Endodermal cell (in vitro differentiated cells): Measurements from ENCODE around the gene MED1. TPM values are rescaled to one million over a fixed set of nuclear protein-coding genes. Genes with fewer than 3 reads are reported as not detected.

Experiments used
- DNase-seq: peaks from one replicate; pipeline ENCODE4 v3.0.0-alpha.2; 2017
- H3K27ac ChIP-seq: 2 replicates; pipeline ENCODE4 v1.5.1; 2013; ENCODE audit warnings: mild to moderate bottlenecking, low read depth, low read length, moderate library complexity
- H3K27me3 ChIP-seq: 2 replicates; pipeline ENCODE4 v1.6.1; 2013; ENCODE audit warnings: mild to moderate bottlenecking, low read length, moderate library complexity; ENCODE audit not compliant: insufficient read depth, control insufficient read depth, poor library complexity, severe bottlenecking
- H3K36me3 ChIP-seq: 2 replicates; pipeline ENCODE4 v1.7.0; 2013; ENCODE audit warnings: mild to moderate bottlenecking, low read length, moderate library complexity; ENCODE audit not compliant: control insufficient read depth, insufficient read depth
- H3K4me1 ChIP-seq: one replicate; pipeline ENCODE4 v1.7.0; 2013; ENCODE audit warnings: low read length; ENCODE audit not compliant: control insufficient read depth, insufficient read depth
- H3K4me3 ChIP-seq: 2 replicates; pipeline ENCODE4 v1.5.1; 2013; ENCODE audit warnings: mild to moderate bottlenecking, low read length, moderate library complexity
- H3K9ac ChIP-seq: 2 replicates; pipeline ENCODE4 v1.6.1; 2013; ENCODE audit warnings: mild to moderate bottlenecking, low read length, moderate library complexity; ENCODE audit not compliant: poor library complexity, severe bottlenecking; ENCODE audit errors: extremely low read depth
- H3K9me3 ChIP-seq: 2 replicates; pipeline ENCODE4 v1.6.1; 2013; ENCODE audit warnings: mild to moderate bottlenecking, low read length, moderate library complexity; ENCODE audit not compliant: control insufficient read depth
- H3K27ac Mint-ChIP-seq: 2 replicates; pipeline ENCODE4 v1.8.0; 2020; ENCODE audit warnings: mixed read lengths
- H3K27me3 Mint-ChIP-seq: 2 replicates; pipeline ENCODE4 v1.8.0; 2021; ENCODE audit warnings: mild to moderate bottlenecking, mixed read lengths; ENCODE audit not compliant: insufficient read depth
- H3K36me3 Mint-ChIP-seq: 2 replicates; pipeline ENCODE4 v1.8.0; 2020; ENCODE audit warnings: low read depth, mixed read lengths
- H3K4me1 Mint-ChIP-seq: 2 replicates; pipeline ENCODE4 v1.8.0; 2020; ENCODE audit warnings: mixed read lengths
- H3K4me3 Mint-ChIP-seq: 2 replicates; pipeline ENCODE4 v1.8.0; 2020; ENCODE audit warnings: mild to moderate bottlenecking, moderate library complexity, mixed read lengths
- H3K9me3 Mint-ChIP-seq: 2 replicates; pipeline ENCODE4 v1.8.0; 2020; ENCODE audit warnings: mild to moderate bottlenecking, mixed read lengths
- CTCF ChIP-seq: fragments of 200-600 bp; sonication (generic); conservative IDR thresholded peaks from 2 replicates; pipeline ENCODE4 v1.5.0; 2021; ENCODE audit warnings: antibody characterized with exemption, mild to moderate bottlenecking
- WGBS, 2 experiments: methylation state at CpG; one replicate each; pipeline versions ENCODE4 v1.1.5 to v1.1.7; 2013; ENCODE audit warnings: missing lambda C conversion rate in 2 of 2, mixed read lengths in 1 of 2; ENCODE audit not compliant: insufficient coverage in 1 of 2, insufficient read length in 1 of 2; 5-methylcytosine and 5-hydroxymethylcytosine counted together
- total RNA-seq, 2 donors: library from RNA; stranded (reverse); fragmentation: NEBNext Ultra II Directional in 1 of 2; extraction: Animal tissue kit (Norgen Biotek cat#: 25700) in 1 of 2; gene quantifications; 2 replicates in 1 of 2; 3 replicates in 1 of 2; pipeline ENCODE4 v1.2.1, GENCODE V29; 2021

The MED1 gene
- total RNA-seq, 2 donors from 2014 or later: 56.1 to 57.5 TPM

- no peak overlapping the region for H3K9ac ChIP-seq
- H3K4me1 ChIP-seq: no peaks in the 10 kb centered on the region
- Mint-ChIP-seq H3K27ac (no peak overlapping the region), H3K27me3 (no peaks in the 10 kb centered on the region), H3K9me3 (no peaks in the 10 kb centered on the region), H3K4me1 (peaks cover 3% of the 10 kb centered on the region), H3K4me3 (no peak overlapping the region), H3K36me3 (peaks cover 31% of the 10 kb centered on the region)
- H3K27me3 ChIP-seq: no peaks in the 10 kb centered on the region
- no peak overlapping the region for H3K4me3 ChIP-seq
- 68 to 80% methylated on average over 1 of the region's 1 CpG for WGBS, 2 experiments
- no peak for DNase-seq
- H3K27ac ChIP-seq: no peak overlapping the region
- no peaks in the 10 kb centered on the region for H3K9me3 ChIP-seq
- no peak for TF ChIP-seq CTCF
- H3K36me3 ChIP-seq: peaks cover 45% of the 10 kb centered on the region
Observed at GRCh38 chr17:39405436-39405835, 45.6 kb downstream of the MED1 start.

GRCh38 chr17:39404542-39405378, 46.3 kb downstream of the MED1 start:
- TF ChIP-seq CTCF: no peak
- H3K27me3 ChIP-seq: no peaks in the 10 kb centered on the region
- Mint-ChIP-seq H3K27ac (no peak overlapping the region), H3K4me3 (no peak overlapping the region), H3K9me3 (no peaks in the 10 kb centered on the region), H3K27me3 (no peaks in the 10 kb centered on the region), H3K36me3 (peaks cover 24% of the 10 kb centered on the region), H3K4me1 (peaks cover 8% of the 10 kb centered on the region)
- 90 to 92% methylated on average over 2 to 5 of the region's 6 CpGs for WGBS, 2 experiments
- no peaks in the 10 kb centered on the region for H3K9me3 ChIP-seq
- H3K27ac ChIP-seq: no peak overlapping the region
- peaks cover 39% of the 10 kb centered on the region for H3K36me3 ChIP-seq
- peaks cover 4% of the 10 kb centered on the region for H3K4me1 ChIP-seq
- DNase-seq: no peak
- no peak overlapping the region for H3K9ac ChIP-seq
- no peak overlapping the region for H3K4me3 ChIP-seq

GRCh38 chr17:39402890-39403605, 48.0 kb downstream of the MED1 start:
- 83 to 92% methylated on average over 19 to 22 of the region's 22 CpGs for WGBS, 2 experiments
- no peak for TF ChIP-seq CTCF
- H3K27ac Mint-ChIP-seq: no peak overlapping the region

More at GRCh38 chr17:39402890-39403605, 48.0 kb downstream of the MED1 start:
- peak; percentile 54 for DNase-seq
- no peaks in the 10 kb centered on the region for H3K27me3 ChIP-seq
- H3K9me3 ChIP-seq: no peaks in the 10 kb centered on the region
- H3K36me3 Mint-ChIP-seq: peaks cover 8% of the 10 kb centered on the region
- peaks cover 5% of the 10 kb centered on the region for H3K4me1 ChIP-seq
- peak overlapping the region; percentile 78 for H3K4me3 Mint-ChIP-seq
- H3K9ac ChIP-seq: no peak overlapping the region
- peaks cover 8% of the 10 kb centered on the region for H3K4me1 Mint-ChIP-seq
- peak overlapping the region; percentile 93 for H3K4me3 ChIP-seq
- peaks cover 22% of the 10 kb centered on the region for H3K36me3 ChIP-seq
- no peak overlapping the region for H3K27ac ChIP-seq
- no peaks in the 10 kb centered on the region for H3K27me3 Mint-ChIP-seq
- H3K9me3 Mint-ChIP-seq: no peaks in the 10 kb centered on the region
